Measurements from ENCODE around the gene MECP2. TPM values are rescaled to one million over a fixed set of nuclear protein-coding genes. Genes with fewer than 3 reads are reported as not detected.

Gene MECP2
- total RNA-seq, 4 donors from 2014 or later: 30.7 to 34.9 (median 33.6) TPM

DNA sequence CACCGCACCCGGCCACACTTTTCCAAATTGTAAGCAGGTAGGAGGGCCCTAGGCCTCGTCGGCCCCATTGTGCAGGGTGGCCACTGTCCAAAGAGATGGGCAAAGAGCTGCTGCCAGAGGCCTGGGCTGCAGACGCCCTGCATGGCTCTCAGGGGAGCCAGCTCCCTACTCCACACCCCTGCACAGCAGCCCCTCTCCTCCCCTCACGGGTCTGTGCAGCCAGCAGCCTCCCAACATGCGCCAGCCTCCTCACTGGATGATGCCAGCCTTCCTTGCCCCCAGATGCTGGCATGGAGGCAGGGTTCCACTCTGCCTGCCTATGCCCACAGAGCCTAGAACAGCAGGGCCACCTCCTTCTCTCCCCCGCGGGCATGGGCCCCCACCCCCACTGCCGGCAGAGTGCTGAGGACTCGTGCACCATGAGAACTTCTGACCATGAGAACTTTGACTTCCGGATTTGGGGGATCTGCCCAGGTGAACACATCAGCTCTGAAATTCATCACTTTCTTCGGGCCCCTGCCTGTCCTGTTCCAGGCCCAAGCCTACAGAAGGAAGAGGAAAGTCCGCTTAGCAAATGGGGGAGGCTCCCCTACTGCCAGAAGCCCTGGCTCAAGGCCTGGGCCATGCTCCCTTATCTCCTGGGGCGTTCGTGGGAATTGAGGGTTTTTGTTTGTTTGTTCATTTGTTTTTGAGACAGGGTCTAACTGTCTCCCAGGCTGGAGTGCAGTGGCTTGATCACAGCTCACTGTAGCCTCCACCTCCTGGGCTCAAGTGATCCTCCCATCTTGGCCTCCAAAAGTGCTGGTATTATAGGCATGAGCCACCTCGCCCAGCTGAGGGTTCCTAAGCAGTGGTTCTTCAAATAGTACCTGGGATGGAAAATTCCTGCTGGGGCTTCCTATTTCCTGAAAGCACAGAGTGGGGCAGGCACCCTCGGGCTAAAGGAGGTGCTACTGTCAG lies 85.9 kb downstream of the MECP2 start:
- WGBS, 2 donors: 82 to 95% methylated on average over 11 to 18 of the region's 18 CpGs
- no peak overlapping the region for H3K4me3 ChIP-seq (ENCODE audit: low read depth, poor library complexity, severe bottlenecking)
- DNase-seq (ENCODE audit: low spot score in 2 of 2): no peak
- TF ChIP-seq POLR2A (IDR thresholded peaks at IDR 0.05): no peak
- TF ChIP-seq, protein P1, sequence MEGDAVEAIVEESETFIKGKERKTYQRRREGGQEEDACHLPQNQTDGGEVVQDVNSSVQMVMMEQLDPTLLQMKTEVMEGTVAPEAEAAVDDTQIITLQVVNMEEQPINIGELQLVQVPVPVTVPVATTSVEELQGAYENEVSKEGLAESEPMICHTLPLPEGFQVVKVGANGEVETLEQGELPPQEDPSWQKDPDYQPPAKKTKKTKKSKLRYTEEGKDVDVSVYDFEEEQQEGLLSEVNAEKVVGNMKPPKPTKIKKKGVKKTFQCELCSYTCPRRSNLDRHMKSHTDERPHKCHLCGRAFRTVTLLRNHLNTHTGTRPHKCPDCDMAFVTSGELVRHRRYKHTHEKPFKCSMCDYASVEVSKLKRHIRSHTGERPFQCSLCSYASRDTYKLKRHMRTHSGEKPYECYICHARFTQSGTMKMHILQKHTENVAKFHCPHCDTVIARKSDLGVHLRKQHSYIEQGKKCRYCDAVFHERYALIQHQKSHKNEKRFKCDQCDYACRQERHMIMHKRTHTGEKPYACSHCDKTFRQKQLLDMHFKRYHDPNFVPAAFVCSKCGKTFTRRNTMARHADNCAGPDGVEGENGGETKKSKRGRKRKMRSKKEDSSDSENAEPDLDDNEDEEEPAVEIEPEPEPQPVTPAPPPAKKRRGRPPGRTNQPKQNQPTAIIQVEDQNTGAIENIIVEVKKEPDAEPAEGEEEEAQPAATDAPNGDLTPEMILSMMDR (IDR thresholded peaks at IDR 0.05): no peak
- intact Hi-C loops (cut with DNase I; ENCODE audit: low total_unique reads): no loop called here

DNA sequence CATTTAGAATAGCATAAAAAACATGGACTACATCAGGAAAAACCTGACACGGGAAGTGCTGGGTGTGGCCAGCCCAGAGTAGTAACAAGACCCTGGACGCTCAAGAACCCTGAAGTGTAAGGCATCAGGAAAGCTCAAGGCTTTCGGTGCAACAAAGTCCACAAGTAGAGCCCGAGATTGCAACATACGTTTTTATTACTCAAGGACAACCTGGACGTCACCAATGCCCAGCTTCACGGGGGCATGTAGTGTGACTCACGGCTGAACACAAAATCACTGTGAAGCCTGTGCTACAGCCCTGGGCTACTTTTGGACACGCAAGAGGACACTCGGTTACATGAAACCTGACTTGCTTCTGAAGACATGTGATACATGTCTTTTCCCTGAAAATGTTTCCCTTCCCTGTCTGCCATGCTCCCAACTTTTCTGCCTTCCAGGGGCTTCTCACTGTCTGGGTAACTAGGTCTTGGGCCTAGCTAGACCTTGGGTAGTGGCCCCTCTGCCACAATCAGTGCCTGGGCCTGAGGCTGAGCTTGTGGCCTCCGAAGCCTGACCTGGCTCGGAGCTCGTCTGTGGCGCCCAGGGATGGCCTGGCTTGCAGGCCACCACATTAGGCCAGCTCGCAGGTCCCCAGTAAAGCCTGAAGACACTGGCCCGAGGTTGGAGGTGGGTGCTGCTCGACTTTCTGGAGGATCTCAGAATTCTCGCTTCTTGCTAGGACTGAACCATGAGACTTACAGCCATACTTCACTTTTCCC lies 87.0 kb downstream of the MECP2 start:
- intact Hi-C loops (cut with DNase I; ENCODE audit: low total_unique reads): no loop called here
- H3K4me3 ChIP-seq (ENCODE audit: low read depth, poor library complexity, severe bottlenecking): no peak overlapping the region
- TF ChIP-seq, protein P1 (IDR thresholded peaks at IDR 0.05): no peak
- TF ChIP-seq POLR2A (IDR thresholded peaks at IDR 0.05): no peak
- 79 to 90% methylated on average over 12 to 18 of the region's 18 CpGs for WGBS, 2 donors
- DNase-seq (ENCODE audit: low spot score in 2 of 2): no peak

DNA sequence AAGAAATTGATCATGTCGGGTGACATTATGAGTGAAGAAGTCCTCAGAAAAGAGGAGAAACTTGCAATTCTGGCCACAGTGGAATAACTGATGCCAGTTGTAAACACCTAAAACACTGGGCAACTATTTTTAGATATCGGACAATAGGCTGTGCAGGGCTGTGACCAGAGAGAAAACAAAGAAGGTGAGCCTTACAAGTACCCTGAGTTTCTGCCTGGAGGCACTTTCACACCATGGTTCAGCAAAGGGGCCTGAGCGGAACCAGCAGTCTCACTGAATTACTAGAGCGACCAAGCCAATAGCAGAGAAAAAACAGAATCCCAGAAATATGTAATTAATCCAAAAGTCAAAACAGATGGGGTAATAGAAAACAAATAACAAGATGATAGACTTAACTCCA lies 89.0 kb downstream of the MECP2 start:
- TF ChIP-seq, protein P1 (IDR thresholded peaks at IDR 0.05): no peak
- no peak for TF ChIP-seq POLR2A (IDR thresholded peaks at IDR 0.05)
- no peak overlapping the region for H3K4me3 ChIP-seq (ENCODE audit: low read depth, poor library complexity, severe bottlenecking)
- intact Hi-C loops (cut with DNase I; ENCODE audit: low total_unique reads): no loop called here
- WGBS, 2 donors: 69 to 75% methylated on average over 4 of the region's 4 CpGs
- DNase-seq (ENCODE audit: low spot score in 2 of 2): no peak

DNA sequence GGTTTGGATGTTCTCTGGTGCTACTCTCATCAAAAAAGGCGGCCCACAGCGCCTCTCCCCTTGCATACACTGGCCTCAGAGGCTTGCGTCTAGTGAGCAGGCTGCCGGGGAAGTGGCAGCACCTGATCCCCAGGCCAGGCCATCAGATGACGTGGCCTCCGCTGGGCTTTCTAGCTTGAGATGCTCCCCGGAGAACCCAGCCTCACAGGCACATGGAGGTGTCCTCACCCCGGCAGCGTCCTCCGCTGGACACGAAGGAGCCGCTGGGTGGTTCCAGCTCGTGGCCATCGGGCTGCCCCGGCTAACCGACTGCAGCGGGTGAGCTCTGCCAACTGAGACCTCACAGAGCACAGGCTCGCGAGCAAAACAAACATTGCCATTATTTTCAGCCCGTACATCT lies 90.6 kb downstream of the MECP2 start:
- no peak for DNase-seq (ENCODE audit: low spot score in 2 of 2)
- 91 to 95% methylated on average over 15 to 18 of the region's 20 CpGs for WGBS, 2 donors
- no peak overlapping the region for H3K4me3 ChIP-seq (ENCODE audit: low read depth, poor library complexity, severe bottlenecking)
- no peak for TF ChIP-seq POLR2A (IDR thresholded peaks at IDR 0.05)
- TF ChIP-seq, protein P1 (IDR thresholded peaks at IDR 0.05): no peak
- intact Hi-C loops (cut with DNase I; ENCODE audit: low total_unique reads): no loop called here

DNA sequence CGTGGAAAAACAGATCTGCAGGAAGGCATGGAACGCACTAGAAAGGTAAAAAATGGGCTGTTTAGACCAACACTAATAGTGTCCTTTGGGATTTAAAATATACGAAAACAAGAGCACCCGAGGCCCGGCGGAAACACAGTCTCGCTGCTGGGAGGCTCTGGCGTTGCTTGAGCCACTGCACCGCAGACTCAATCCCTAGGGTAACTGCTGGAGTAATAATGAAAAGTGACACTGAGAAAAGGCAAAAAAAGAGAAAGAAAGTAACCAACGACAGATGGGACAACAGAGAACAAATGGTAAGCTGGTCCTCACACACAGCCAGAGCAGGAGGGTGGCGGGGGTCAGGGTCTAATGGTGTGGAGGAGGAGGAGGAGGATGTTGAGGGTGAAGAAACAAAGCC lies 93.2 kb downstream of the MECP2 start:
- H3K4me3 ChIP-seq (ENCODE audit: low read depth, poor library complexity, severe bottlenecking): no peak overlapping the region
- TF ChIP-seq POLR2A (IDR thresholded peaks at IDR 0.05): no peak
- TF ChIP-seq, protein P1 (IDR thresholded peaks at IDR 0.05): no peak
- no peak for DNase-seq (ENCODE audit: low spot score in 2 of 2)
- 60 to 74% methylated on average over 11 of the region's 11 CpGs for WGBS, 2 donors
- intact Hi-C loops (cut with DNase I; ENCODE audit: low total_unique reads): no loop called here

Measured in lower leg skin (tissue), 4 donors.